HEK293 (cell line): ENCODE results near the gene DAAM1.

Experiments
- CTCF ChIA-PET: fragments of 350-600 bp; formaldehyde crosslinking; extraction: SDS; loops from one replicate; lab custom pipeline; 2021; ENCODE audit warnings: antibody characterized with exemption; lab: Yijun Ruan, JAX
- POLR2A ChIA-PET: fragments of 300-600 bp; formaldehyde crosslinking; extraction: SDS; loops from one replicate; lab custom pipeline; 2020; ENCODE audit warnings: antibody characterized with exemption, inconsistent platforms; lab: Yijun Ruan, JAX
- H3K27ac ChIP-seq: fragments of 200-500 bp; sonication (Bioruptor generic); 2 replicates; pipeline ENCODE4 v1.5.1; 2014; ENCODE audit warnings: low read depth, low read length, control low read depth, inconsistent platforms; ENCODE audit errors: extremely low read depth
- H3K36me3 ChIP-seq, 2 experiments: fragments of 200-500 bp in 1 of 2; sonication (Bioruptor generic) in 1 of 2; 1 replicate in 1 of 2; 2 replicates in 1 of 2; pipeline ENCODE4 v1.5.1; 2014 to 2017; ENCODE audit warnings: inconsistent platforms in 2 of 2, low read length in 2 of 2; ENCODE audit not compliant: control insufficient read depth in 2 of 2, insufficient read depth in 1 of 2
- H3K4me1 ChIP-seq: fragments of 200-500 bp; sonication (Bioruptor generic); 2 replicates; pipeline ENCODE4 v1.5.1; 2014; ENCODE audit warnings: mild to moderate bottlenecking, low read length, inconsistent platforms; ENCODE audit not compliant: control insufficient read depth, insufficient read depth
- H3K4me3 ChIP-seq: 2 replicates; pipeline ENCODE4 v1.5.1; 2011; ENCODE audit warnings: low read depth, mild to moderate bottlenecking, control low read depth, low read length, moderate library complexity
- H3K9me3 ChIP-seq: fragments of 200-500 bp; sonication (Bioruptor generic); 2 replicates; pipeline ENCODE4 v1.5.1; 2014; ENCODE audit warnings: low read depth, low read length, inconsistent platforms; ENCODE audit not compliant: control insufficient read depth, insufficient read depth
- BCL11B ChIP-seq: fragments of 450-650 bp; formaldehyde crosslinking; IDR thresholded peaks from 2 replicates; pipeline ENCODE4 v1.5.1; 2016; ENCODE audit warnings: low read depth, missing biosample characterization, missing genetic modification characterization
- CTCF ChIP-seq: fragments of 450-650 bp; formaldehyde crosslinking; IDR thresholded peaks from 2 replicates; pipeline ENCODE4 v1.5.1; 2016; ENCODE audit warnings: missing biosample characterization, missing genetic modification characterization
- HOXA7 ChIP-seq: sonication (generic); formaldehyde crosslinking; IDR thresholded peaks from 2 replicates; pipeline ENCODE4 v1.8.1; 2022; ENCODE audit warnings: missing genetic modification reagents, borderline replicate concordance
- MEIS1 ChIP-seq: sonication (generic); formaldehyde crosslinking; IDR thresholded peaks from 2 replicates; pipeline ENCODE4 v1.8.1; 2022; ENCODE audit warnings: missing genetic modification reagents, mild to moderate bottlenecking, borderline replicate concordance
- PATZ1 ChIP-seq: fragments of 450-650 bp; formaldehyde crosslinking; IDR thresholded peaks from 2 replicates; pipeline ENCODE4 v1.5.1; 2016; ENCODE audit warnings: missing biosample characterization, missing genetic modification characterization
- TRIM28 ChIP-seq: IDR thresholded peaks from 2 replicates; pipeline ENCODE4 v1.6.1; 2011; ENCODE audit warnings: low read length, control low read depth, borderline replicate concordance
- YY2 ChIP-seq: fragments of 450-650 bp; formaldehyde crosslinking; IDR thresholded peaks from 2 replicates; pipeline ENCODE4 v1.5.1; 2016; ENCODE audit warnings: missing biosample characterization, missing genetic modification characterization
- ZBTB1 ChIP-seq: fragments of 450-650 bp; formaldehyde crosslinking; IDR thresholded peaks from 2 replicates; pipeline ENCODE4 v1.5.1; 2016; ENCODE audit warnings: missing biosample characterization, missing genetic modification characterization
- ZBTB49 ChIP-seq: fragments of 450-650 bp; formaldehyde crosslinking; IDR thresholded peaks from 2 replicates; pipeline ENCODE4 v1.5.1; 2016; ENCODE audit warnings: missing biosample characterization, missing genetic modification characterization, low read depth
- ZIC2 ChIP-seq: fragments of 450-650 bp; formaldehyde crosslinking; IDR thresholded peaks from 2 replicates; pipeline ENCODE4 v1.5.1; 2016; ENCODE audit warnings: missing biosample characterization, missing genetic modification characterization
- ZNF133 ChIP-seq: fragments of 450-650 bp; formaldehyde crosslinking; IDR thresholded peaks from 2 replicates; pipeline ENCODE4 v1.5.1; 2016; ENCODE audit warnings: missing biosample characterization, missing genetic modification characterization
- ZNF184 ChIP-seq: fragments of 450-650 bp; IDR thresholded peaks from 2 replicates; pipeline ENCODE4 v1.5.1; 2018; ENCODE audit warnings: missing biosample characterization, mild to moderate bottlenecking, missing genetic modification characterization
- ZNF223 ChIP-seq: fragments of 450-650 bp; formaldehyde crosslinking; IDR thresholded peaks from 2 replicates; pipeline ENCODE4 v1.5.1; 2016; ENCODE audit warnings: missing biosample characterization, missing genetic modification characterization
- ZNF274 ChIP-seq, 2 experiments: fragments of 200-500 bp in 1 of 2; fragments of 450-650 bp in 1 of 2; sonication (Bioruptor generic) in 1 of 2; formaldehyde crosslinking in 1 of 2; IDR thresholded peaks; 2 replicates each; pipeline versions ENCODE4 v1.5.1 to v1.6.1; 2014 to 2016; ENCODE audit warnings: borderline replicate concordance in 1 of 2, inconsistent platforms in 1 of 2, low read length in 1 of 2, missing biosample characterization in 1 of 2, missing genetic modification characterization in 1 of 2
- ZNF292 ChIP-seq: fragments of 450-650 bp; formaldehyde crosslinking; IDR thresholded peaks from 2 replicates; pipeline ENCODE4 v1.5.1; 2016; ENCODE audit warnings: low read depth, missing biosample characterization, missing genetic modification characterization, borderline replicate concordance
- ZNF394 ChIP-seq: fragments of 450-650 bp; formaldehyde crosslinking; IDR thresholded peaks from 2 replicates; pipeline ENCODE4 v1.5.1; 2016; ENCODE audit warnings: missing biosample characterization, missing genetic modification characterization, mild to moderate bottlenecking, moderate library complexity, borderline replicate concordance
- ZNF404 ChIP-seq: fragments of 450-650 bp; formaldehyde crosslinking; IDR thresholded peaks from 2 replicates; pipeline ENCODE4 v1.5.1; 2017; ENCODE audit warnings: missing biosample characterization, missing genetic modification characterization
- ZNF433 ChIP-seq: fragments of 450-650 bp; formaldehyde crosslinking; IDR thresholded peaks from 2 replicates; pipeline ENCODE4 v1.5.1; 2016; ENCODE audit warnings: missing biosample characterization, missing genetic modification characterization, low read depth
- ZNF501 ChIP-seq: fragments of 450-650 bp; formaldehyde crosslinking; IDR thresholded peaks from 2 replicates; pipeline ENCODE4 v1.5.1; 2016; ENCODE audit warnings: missing biosample characterization, missing genetic modification characterization
- ZNF518A ChIP-seq: fragments of 450-650 bp; formaldehyde crosslinking; conservative IDR thresholded peaks from 2 replicates; pipeline ENCODE4 v1.5.1; 2016; ENCODE audit warnings: low read depth, missing biosample characterization, missing genetic modification characterization
- ZNF624 ChIP-seq: fragments of 450-650 bp; formaldehyde crosslinking; IDR thresholded peaks from 2 replicates; pipeline ENCODE4 v1.5.1; 2017; ENCODE audit warnings: missing biosample characterization, missing genetic modification characterization

DAAM1 gene

GRCh38 chr14:59317798-59318505 is 129.5 kb downstream of the DAAM1 start:
- no peak for TF ChIP-seq ZNF394 (tag by site-specific recombination)
- no peak for TF ChIP-seq ZIC2 (tag by site-specific recombination)
- TF ChIP-seq ZNF223: no peak
- TF ChIP-seq ZNF501 (tag by site-specific recombination): no peak
- TF ChIP-seq ZBTB1 (tag by site-specific recombination): no peak
- TF ChIP-seq ZNF518A (tag by site-specific recombination): no peak
- TF ChIP-seq ZBTB49 (tag by site-specific recombination): no peak
- TF ChIP-seq MEIS1 (CRISPR knock-in tag): no peak
- no peak for TF ChIP-seq ZNF433 (tag by site-specific recombination)
- no peak for TF ChIP-seq ZNF184 (tag by site-specific recombination)
- no peak for TF ChIP-seq ZNF292 (tag by site-specific recombination)
- TF ChIP-seq TRIM28: no peak
- no peak for TF ChIP-seq PATZ1
- no peak for TF ChIP-seq BCL11B (tag by site-specific recombination)
- TF ChIP-seq HOXA7 (CRISPR knock-in tag): no peak
- Histone ChIP-seq H3K27ac (no peak overlapping the region), H3K4me3 (no peak overlapping the region), H3K36me3 (no peaks in the 10 kb centered on the region), H3K4me1 (0 out of 2 replicates have a peak, but pooled peaks cover 2% of the 10 kb centered on the region), H3K9me3 (no peaks in the 10 kb centered on the region)
- POLR2A ChIA-PET: no interaction called here
- CTCF ChIA-PET: no interaction called here

GRCh38 chr14:59318908-59319307 is 130.4 kb downstream of the DAAM1 start:
- no peaks in the 10 kb centered on the region for H3K36me3 ChIP-seq
- no peaks in the 10 kb centered on the region for H3K9me3 ChIP-seq
- H3K27ac ChIP-seq: no peak overlapping the region
- 0 out of 2 replicates have a peak, but pooled peaks cover 2% of the 10 kb centered on the region for H3K4me1 ChIP-seq
- H3K4me3 ChIP-seq: no peak overlapping the region
- ChIA-PET CTCF (interaction anchor here (1.1 kb wide), 1 partner anchor 12 kb away, joined by 4 read pairs; no protein-coding TSS in a partner anchor), POLR2A (no interaction called here)
- TF ChIP-seq ZNF274 (IDR thresholded peaks at IDR 0.05; ENCODE audit: low read length): no peak
- no peak for TF ChIP-seq ZNF274 (tag by site-specific recombination; IDR thresholded peaks at IDR 0.05; ENCODE audit: borderline replicate concordance)
- TF ChIP-seq CTCF (tag by site-specific recombination): no peak
- TF ChIP-seq ZNF404: no peak
- TF ChIP-seq YY2 (tag by site-specific recombination): no peak
- TF ChIP-seq ZNF624 (tag by site-specific recombination): no peak
- no peak for TF ChIP-seq ZNF133 (tag by site-specific recombination)
